Loucy (cell line): ENCODE results near the gene PCNT.

ENCODE experiments used
- H2AFZ ChIP-seq: fragments of 200-600 bp; sonication (generic); 2 replicates; pipeline ENCODE4 v1.6.0; 2016; ENCODE audit warnings: antibody characterized with exemption, mild to moderate bottlenecking, low read length, moderate library complexity
- H3F3A ChIP-seq: fragments of 200-600 bp; 2 replicates; pipeline ENCODE4 v1.6.0; 2016; ENCODE audit warnings: antibody characterized with exemption, low read depth, mild to moderate bottlenecking
- H3K27me3 ChIP-seq: fragments of 200-600 bp; sonication (generic); 2 replicates; pipeline ENCODE4 v1.6.1; 2014; ENCODE audit warnings: low read length, mild to moderate bottlenecking; ENCODE audit not compliant: insufficient read depth, poor library complexity, severe bottlenecking
- H3K36me3 ChIP-seq: fragments of 200-600 bp; sonication (generic); 2 replicates; pipeline ENCODE4 v1.6.1; 2016; ENCODE audit warnings: low read length; ENCODE audit not compliant: insufficient read depth
- H3K4me1 ChIP-seq: fragments of 200-600 bp; sonication (generic); 2 replicates; pipeline ENCODE4 v1.5.1; 2014; ENCODE audit warnings: low read length, mild to moderate bottlenecking; ENCODE audit not compliant: insufficient read depth, poor library complexity, severe bottlenecking
- H3K4me2 ChIP-seq: fragments of 200-600 bp; sonication (generic); 2 replicates; pipeline ENCODE4 v1.6.0; 2014; ENCODE audit warnings: antibody characterized with exemption, low read length, low read depth, mild to moderate bottlenecking; ENCODE audit not compliant: poor library complexity, severe bottlenecking
- H3K4me3 ChIP-seq: fragments of 200-600 bp; sonication (generic); 2 replicates; pipeline ENCODE4 v1.5.1; 2014; ENCODE audit warnings: low read length, mild to moderate bottlenecking, mixed read lengths; ENCODE audit not compliant: poor library complexity, severe bottlenecking
- H3K79me2 ChIP-seq: fragments of 200-600 bp; sonication (generic); 2 replicates; pipeline ENCODE4 v1.6.1; 2014; ENCODE audit warnings: low read length; ENCODE audit not compliant: insufficient read depth
- H3K9ac ChIP-seq: fragments of 200-600 bp; sonication (generic); 2 replicates; pipeline ENCODE4 v1.6.0; 2014; ENCODE audit warnings: mild to moderate bottlenecking, low read depth, low read length, moderate library complexity; ENCODE audit not compliant: poor library complexity, severe bottlenecking
- H3K9me2 ChIP-seq: fragments of 200-600 bp; sonication (generic); replicated peaks from 2 replicates; pipeline ENCODE4 v1.6.1; 2016; ENCODE audit warnings: low read depth, low read length, mixed read lengths
- H3K9me3 ChIP-seq: fragments of 200-600 bp; sonication (generic); 2 replicates; pipeline ENCODE4 v1.6.1; 2014; ENCODE audit warnings: mild to moderate bottlenecking, antibody characterized with exemption, low read length, low read depth; ENCODE audit not compliant: insufficient read depth
- H4K20me1 ChIP-seq: fragments of 200-600 bp; sonication (generic); 2 replicates; pipeline ENCODE4 v1.6.0; 2014; ENCODE audit warnings: antibody characterized with exemption, low read length, mild to moderate bottlenecking; ENCODE audit not compliant: insufficient read depth, poor library complexity, severe bottlenecking
- EZH2phosphoT487 ChIP-seq: fragments of 200-600 bp; IDR thresholded peaks from 2 replicates; pipeline ENCODE4 v1.6.1; 2018; ENCODE audit warnings: antibody characterized with exemption, mild to moderate bottlenecking, moderate library complexity, borderline replicate concordance
- TF ChIP-seq, protein P1 (sequence below): fragments of 200-600 bp; sonication (generic); conservative IDR thresholded peaks from 2 replicates; pipeline ENCODE4 v1.5.1; 2014; ENCODE audit warnings: mild to moderate bottlenecking, antibody characterized with exemption, low read length

Gene PCNT

GRCh38 chr21:46456750-46457149 lies 132.8 kb downstream of the PCNT start:
- no peaks in the 10 kb centered on the region for H3K9me3 ChIP-seq
- H3K9me2 ChIP-seq = no peaks in the 10 kb centered on the region
- TF ChIP-seq, protein P1, sequence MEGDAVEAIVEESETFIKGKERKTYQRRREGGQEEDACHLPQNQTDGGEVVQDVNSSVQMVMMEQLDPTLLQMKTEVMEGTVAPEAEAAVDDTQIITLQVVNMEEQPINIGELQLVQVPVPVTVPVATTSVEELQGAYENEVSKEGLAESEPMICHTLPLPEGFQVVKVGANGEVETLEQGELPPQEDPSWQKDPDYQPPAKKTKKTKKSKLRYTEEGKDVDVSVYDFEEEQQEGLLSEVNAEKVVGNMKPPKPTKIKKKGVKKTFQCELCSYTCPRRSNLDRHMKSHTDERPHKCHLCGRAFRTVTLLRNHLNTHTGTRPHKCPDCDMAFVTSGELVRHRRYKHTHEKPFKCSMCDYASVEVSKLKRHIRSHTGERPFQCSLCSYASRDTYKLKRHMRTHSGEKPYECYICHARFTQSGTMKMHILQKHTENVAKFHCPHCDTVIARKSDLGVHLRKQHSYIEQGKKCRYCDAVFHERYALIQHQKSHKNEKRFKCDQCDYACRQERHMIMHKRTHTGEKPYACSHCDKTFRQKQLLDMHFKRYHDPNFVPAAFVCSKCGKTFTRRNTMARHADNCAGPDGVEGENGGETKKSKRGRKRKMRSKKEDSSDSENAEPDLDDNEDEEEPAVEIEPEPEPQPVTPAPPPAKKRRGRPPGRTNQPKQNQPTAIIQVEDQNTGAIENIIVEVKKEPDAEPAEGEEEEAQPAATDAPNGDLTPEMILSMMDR = no peak
- TF ChIP-seq EZH2phosphoT487 = no peak
- H2AFZ ChIP-seq = no peak overlapping the region
- peak overlapping the region; percentile 86 for H3K4me2 ChIP-seq
- peaks cover 56% of the 10 kb centered on the region for H3K79me2 ChIP-seq
- peak overlapping the region; percentile 92 for H3K4me3 ChIP-seq
- H3K27me3 ChIP-seq = no peaks in the 10 kb centered on the region
- no peaks in the 10 kb centered on the region for H3K36me3 ChIP-seq
- H4K20me1 ChIP-seq = peaks cover 9% of the 10 kb centered on the region
- peaks cover 44% of the 10 kb centered on the region for H3K4me1 ChIP-seq
- no peaks in the 10 kb centered on the region for H3F3A ChIP-seq
- peak overlapping the region; percentile 94 for H3K9ac ChIP-seq

DNA sequence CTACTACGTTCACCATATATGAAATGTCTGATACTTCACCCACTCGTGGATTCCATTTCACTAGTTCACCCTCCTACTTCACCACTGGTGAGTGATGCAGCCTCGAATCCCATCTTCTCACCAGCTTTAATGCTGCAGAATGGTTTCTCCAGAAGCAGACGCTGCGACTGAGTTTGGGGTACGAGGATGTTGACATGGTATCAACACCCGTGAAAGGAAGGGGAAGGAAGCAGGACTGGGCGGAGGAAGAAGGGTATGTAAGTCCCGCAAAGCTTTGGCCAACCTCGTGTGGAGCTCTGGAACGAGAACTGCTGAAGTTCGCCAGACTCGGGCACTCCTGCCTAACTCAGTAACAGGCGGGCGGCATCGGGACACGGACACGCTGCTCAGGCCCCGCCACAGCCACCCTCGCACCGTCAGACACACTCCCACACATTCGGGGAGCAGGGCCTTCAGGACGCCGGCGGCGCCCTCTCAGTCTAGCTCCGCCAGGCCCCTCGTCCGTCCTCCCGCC lies 133.9 kb downstream of the PCNT start:
- Histone ChIP-seq H3K4me2 (peak overlapping the region; percentile 86), H3K27me3 (no peaks in the 10 kb centered on the region), H4K20me1 (peaks cover 12% of the 10 kb centered on the region), H3K79me2 (peaks cover 66% of the 10 kb centered on the region), H3K4me3 (peak overlapping the region; percentile 92), H3K4me1 (peaks cover 55% of the 10 kb centered on the region), H2AFZ (peak overlapping the region; percentile 52), H3K9me2 (no peaks in the 10 kb centered on the region), H3K9me3 (no peaks in the 10 kb centered on the region), H3F3A (peaks cover 5% of the 10 kb centered on the region; the same call in 1 of the 2 replicates), H3K9ac (peak overlapping the region; percentile 94), H3K36me3 (no peaks in the 10 kb centered on the region)
- TF ChIP-seq, protein P1 = no peak

GRCh38 chr21:46458315-46459023 lies 134.5 kb downstream of the PCNT start, which contains the start of gene DIP2A:
DIP2A (plus strand) TSS chr21:46458891; CDS start chr21:46459132, 241 bp downstream.
- H3K4me3 ChIP-seq = peak within 1 kb of the TSS; percentile 92

More at GRCh38 chr21:46458315-46459023, 134.5 kb downstream of the PCNT start, which contains the start of gene DIP2A:
- TF ChIP-seq, protein P1 = no peak
- TF ChIP-seq EZH2phosphoT487 = no peak
- Histone ChIP-seq H4K20me1 (peaks cover 12% of the 10 kb centered on the region), H2AFZ (peak within 1 kb of the TSS; percentile 97), H3K79me2 (peaks cover 72% of the 10 kb centered on the region), H3K36me3 (no peaks in the 10 kb centered on the region), H3K9ac (peak within 1 kb of the TSS; percentile 94), H3K4me2 (peak within 1 kb of the TSS; percentile 98), H3K4me1 (peaks cover 61% of the 10 kb centered on the region), H3K9me2 (no peaks in the 10 kb centered on the region), H3K27me3 (no peaks in the 10 kb centered on the region), H3F3A (peaks cover 5% of the 10 kb centered on the region; the same call in 1 of the 2 replicates), H3K9me3 (no peaks in the 10 kb centered on the region)
